Glutamatergic neuron (in vitro differentiated cells): ENCODE data around the gene BOLA3. TPM values are rescaled to one million over a fixed set of nuclear protein-coding genes. Genes with fewer than 3 reads are reported as not detected.

Experiments
- DNase-seq: peaks from one replicate; pipeline ENCODE4 v3.0.0; 2022
- H3K27ac Mint-ChIP-seq: one replicate; pipeline ENCODE4 v1.8.0; 2020; ENCODE audit warnings: mild to moderate bottlenecking, mixed read lengths, inconsistent platforms; ENCODE audit not compliant: unreplicated experiment
- H3K27me3 Mint-ChIP-seq: one replicate; pipeline ENCODE4 v1.8.0; 2020; ENCODE audit warnings: mild to moderate bottlenecking, moderate library complexity, mixed read lengths, inconsistent platforms; ENCODE audit not compliant: unreplicated experiment
- H3K36me3 Mint-ChIP-seq: one replicate; pipeline ENCODE4 v1.8.0; 2020; ENCODE audit warnings: mild to moderate bottlenecking, mixed read lengths, inconsistent platforms; ENCODE audit not compliant: unreplicated experiment
- H3K4me1 Mint-ChIP-seq: one replicate; pipeline ENCODE4 v1.8.0; 2020; ENCODE audit warnings: mild to moderate bottlenecking, low read depth, mixed read lengths, inconsistent platforms; ENCODE audit not compliant: unreplicated experiment
- H3K4me3 Mint-ChIP-seq: one replicate; pipeline ENCODE4 v1.8.0; 2020; ENCODE audit warnings: mild to moderate bottlenecking, mixed read lengths, inconsistent platforms; ENCODE audit not compliant: unreplicated experiment
- H3K9me3 Mint-ChIP-seq: one replicate; pipeline ENCODE4 v1.8.0; 2020; ENCODE audit warnings: mild to moderate bottlenecking, moderate library complexity, mixed read lengths, inconsistent platforms; ENCODE audit not compliant: unreplicated experiment
- total RNA-seq: library from RNA; stranded (reverse); fragmentation: NEBNext Ultra II Directional; extraction: Animal tissue kit (Norgen Biotek cat#: 25700); gene quantifications from one replicate; pipeline ENCODE4 v1.2.1, GENCODE V29; 2021; ENCODE audit not compliant: unreplicated experiment
- TF ChIP-seq, protein P1 (sequence below): fragments of 200-600 bp; sonication (generic); IDR thresholded peaks from one replicate; pipeline ENCODE4 v1.5.0; 2021; ENCODE audit not compliant: partially characterized antibody, unreplicated experiment

BOLA3 gene
- total RNA-seq, 1 donor from 2014 or later: 17.7 TPM

DNA sequence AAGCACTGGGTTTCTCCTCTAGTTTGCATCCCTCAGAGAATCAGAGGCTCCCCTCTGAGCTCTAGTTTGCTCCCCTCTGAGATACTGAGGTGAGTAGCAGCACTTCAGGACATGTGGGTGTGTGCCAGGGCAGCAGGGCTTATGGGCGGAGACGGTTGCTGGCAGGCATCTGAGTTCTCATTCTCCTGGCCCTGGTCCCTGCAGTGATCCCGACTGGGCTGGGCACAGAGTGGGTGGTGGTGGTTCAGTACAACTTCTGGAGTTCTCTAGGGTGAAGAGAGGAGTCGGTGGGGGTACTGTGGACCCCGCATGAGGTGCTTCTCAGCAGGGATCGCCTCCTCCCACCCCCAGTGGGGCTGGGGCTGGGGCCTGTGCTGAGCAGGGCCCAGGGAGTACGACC is 47.9 kb downstream of the BOLA3 start:
- Mint-ChIP-seq H3K4me3 (no peak overlapping the region), H3K36me3 (peaks cover 5% of the 10 kb centered on the region), H3K9me3 (peaks cover 5% of the 10 kb centered on the region), H3K27me3 (peaks cover 18% of the 10 kb centered on the region), H3K27ac (no peak overlapping the region), H3K4me1 (no peaks in the 10 kb centered on the region)
- DNase-seq: no peak
- TF ChIP-seq, protein P1, sequence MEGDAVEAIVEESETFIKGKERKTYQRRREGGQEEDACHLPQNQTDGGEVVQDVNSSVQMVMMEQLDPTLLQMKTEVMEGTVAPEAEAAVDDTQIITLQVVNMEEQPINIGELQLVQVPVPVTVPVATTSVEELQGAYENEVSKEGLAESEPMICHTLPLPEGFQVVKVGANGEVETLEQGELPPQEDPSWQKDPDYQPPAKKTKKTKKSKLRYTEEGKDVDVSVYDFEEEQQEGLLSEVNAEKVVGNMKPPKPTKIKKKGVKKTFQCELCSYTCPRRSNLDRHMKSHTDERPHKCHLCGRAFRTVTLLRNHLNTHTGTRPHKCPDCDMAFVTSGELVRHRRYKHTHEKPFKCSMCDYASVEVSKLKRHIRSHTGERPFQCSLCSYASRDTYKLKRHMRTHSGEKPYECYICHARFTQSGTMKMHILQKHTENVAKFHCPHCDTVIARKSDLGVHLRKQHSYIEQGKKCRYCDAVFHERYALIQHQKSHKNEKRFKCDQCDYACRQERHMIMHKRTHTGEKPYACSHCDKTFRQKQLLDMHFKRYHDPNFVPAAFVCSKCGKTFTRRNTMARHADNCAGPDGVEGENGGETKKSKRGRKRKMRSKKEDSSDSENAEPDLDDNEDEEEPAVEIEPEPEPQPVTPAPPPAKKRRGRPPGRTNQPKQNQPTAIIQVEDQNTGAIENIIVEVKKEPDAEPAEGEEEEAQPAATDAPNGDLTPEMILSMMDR: no peak

DNA sequence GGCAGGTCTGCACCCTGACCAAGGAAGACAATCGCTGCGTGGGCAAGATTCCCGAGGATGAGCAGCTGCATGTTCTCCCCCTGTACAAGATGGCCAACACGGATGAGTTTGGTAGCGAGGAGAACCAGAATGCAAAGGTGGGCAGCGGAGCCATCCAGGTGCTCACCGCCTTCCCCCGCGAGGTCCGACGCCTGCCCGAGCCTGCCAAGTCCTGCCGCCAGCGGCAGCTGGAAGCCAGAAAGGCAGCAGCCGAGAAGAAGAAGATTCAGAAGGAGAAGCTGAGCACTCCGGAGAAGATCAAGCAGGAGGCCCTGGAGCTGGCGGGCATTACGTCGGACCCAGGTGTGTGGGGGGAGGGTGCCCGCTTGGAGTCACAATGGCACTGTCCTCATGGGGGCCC is 48.4 kb downstream of the BOLA3 start:
- TF ChIP-seq, protein P1: no peak
- peaks cover 5% of the 10 kb centered on the region for H3K36me3 Mint-ChIP-seq
- peaks cover 18% of the 10 kb centered on the region for H3K27me3 Mint-ChIP-seq
- no peak overlapping the region for H3K27ac Mint-ChIP-seq
- no peak for DNase-seq
- no peaks in the 10 kb centered on the region for H3K4me1 Mint-ChIP-seq
- H3K4me3 Mint-ChIP-seq: no peak overlapping the region
- peaks cover 9% of the 10 kb centered on the region for H3K9me3 Mint-ChIP-seq

- Mint-ChIP-seq H3K27ac (no peak overlapping the region), H3K36me3 (peaks cover 9% of the 10 kb centered on the region), H3K4me1 (no peaks in the 10 kb centered on the region), H3K27me3 (peaks cover 14% of the 10 kb centered on the region), H3K9me3 (peaks cover 6% of the 10 kb centered on the region), H3K4me3 (no peak overlapping the region)
- TF ChIP-seq, protein P1: no peak
- no peak for DNase-seq
Observed at GRCh38 chr2:74097574-74097973, 50.1 kb downstream of the BOLA3 start.

DNA sequence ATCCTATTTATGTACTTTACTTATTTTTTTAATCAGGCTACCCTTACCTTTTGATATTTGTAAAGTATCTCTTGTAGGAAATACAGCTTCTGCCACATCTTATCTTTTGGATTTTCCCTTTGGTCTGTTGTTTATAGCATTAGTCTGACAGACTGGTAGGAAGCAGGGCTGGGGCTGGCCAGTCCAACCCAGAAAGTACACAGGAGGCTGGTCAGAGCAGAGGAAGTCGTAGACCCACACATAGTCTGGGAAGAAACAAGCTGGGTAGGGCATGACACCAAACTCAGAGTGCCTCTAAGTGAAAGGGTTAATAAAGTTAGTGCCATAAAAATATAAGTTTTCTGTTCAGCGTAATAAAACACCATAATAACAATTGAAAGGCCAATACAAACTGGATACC is 51.7 kb downstream of the BOLA3 start:
- H3K36me3 Mint-ChIP-seq: peaks cover 9% of the 10 kb centered on the region
- H3K27ac Mint-ChIP-seq: no peak overlapping the region
- DNase-seq: no peak

DNA sequence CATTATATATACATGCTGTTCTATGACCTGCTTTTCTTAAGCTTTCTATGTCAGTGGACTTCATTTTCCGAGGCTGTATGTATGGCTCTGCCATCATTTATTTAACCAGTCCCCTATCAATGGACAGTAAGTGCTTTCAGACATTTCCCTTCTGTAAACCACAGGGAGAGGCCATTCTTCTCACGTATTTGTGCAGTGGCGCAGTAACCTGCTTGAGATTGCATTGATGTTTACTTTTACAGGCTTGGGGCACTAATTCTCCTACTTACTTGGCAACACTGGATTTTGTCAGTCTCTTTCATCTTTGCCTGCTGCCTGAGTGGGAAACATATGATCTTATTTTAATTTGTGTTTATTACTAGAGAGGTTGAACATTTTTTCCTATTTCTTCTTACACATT is 52.1 kb downstream of the BOLA3 start:
- Mint-ChIP-seq H3K27ac (no peak overlapping the region), H3K9me3 (peaks cover 6% of the 10 kb centered on the region), H3K36me3 (peaks cover 9% of the 10 kb centered on the region), H3K4me1 (peaks cover 4% of the 10 kb centered on the region), H3K27me3 (peaks cover 16% of the 10 kb centered on the region), H3K4me3 (no peak overlapping the region)
- DNase-seq: no peak
- TF ChIP-seq, protein P1: no peak

More for the DNA sequence above, 51.7 kb downstream of the BOLA3 start:
- Mint-ChIP-seq H3K4me1 (peaks cover 1% of the 10 kb centered on the region), H3K9me3 (peaks cover 6% of the 10 kb centered on the region), H3K4me3 (no peak overlapping the region), H3K27me3 (peaks cover 14% of the 10 kb centered on the region)
- TF ChIP-seq, protein P1: no peak
